GM19372 (cell line): ENCODE results near the gene LMNTD2.
A peak's percentile ranks its signal among the peaks of the same experiment; 100 is the strongest.

Source experiments
- ATAC-seq: cut with Tn5 transposase; IDR thresholded peaks from one replicate; pipeline ENCODE4 v1.9.1; 2021; ENCODE audit warnings: mild to moderate bottlenecking, low read depth, moderate library complexity; ENCODE audit not compliant: unreplicated experiment

Gene LMNTD2

GRCh38 chr11:535519-536454, 24.8 kb downstream of the LMNTD2 start, which contains the start of gene HRAS:
TSS of gene HRAS (minus strand) at chr11:535576.
- ATAC-seq = peak; percentile 65

GRCh38 chr11:535210-535518, 25.4 kb downstream of the LMNTD2 start:
- no peak for ATAC-seq

GRCh38 chr11:534396-535209, 25.9 kb downstream of the LMNTD2 start:
- no peak for ATAC-seq

GRCh38 chr11:533586-534395, 26.7 kb downstream of the LMNTD2 start:
- no peak for ATAC-seq

- ATAC-seq = no peak
Measured at GRCh38 chr11:532986-533585, 27.5 kb downstream of the LMNTD2 start.

- ATAC-seq = no peak
Measured at GRCh38 chr11:532527-532985, 28.0 kb downstream of the LMNTD2 start.

- no peak for ATAC-seq
Measured at GRCh38 chr11:531919-532526, 28.5 kb downstream of the LMNTD2 start.

- ATAC-seq = no peak
Measured at GRCh38 chr11:530960-531831, 29.3 kb downstream of the LMNTD2 start.

GRCh38 chr11:529728-530411, 30.7 kb downstream of the LMNTD2 start:
- ATAC-seq = no peak

GRCh38 chr11:528815-529727, 31.5 kb downstream of the LMNTD2 start:
- ATAC-seq = no peak

- no peak for ATAC-seq
Measured at GRCh38 chr11:528166-528814, 32.2 kb downstream of the LMNTD2 start.

GRCh38 chr11:526192-526591, 34.3 kb downstream of the LMNTD2 start:
- no peak for ATAC-seq

- ATAC-seq = no peak
Measured at GRCh38 chr11:521177-521688, 39.3 kb downstream of the LMNTD2 start.

GRCh38 chr11:520428-521176, 39.9 kb downstream of the LMNTD2 start:
- no peak for ATAC-seq

GRCh38 chr11:518463-519202, 41.9 kb downstream of the LMNTD2 start:
- ATAC-seq = peak; percentile 94
